OCI-M2 (cell line): ENCODE results near the gene P3H2.
"Not testable (repeated sequence)": the region's sequence is repeated elsewhere in the genome, so short reads cannot be mapped to it uniquely, and the experiment has no call there.

Experiments used
- DNase-seq: peaks from one replicate; lab custom pipeline; 2025; ENCODE audit not compliant: unreplicated experiment; lab: John Stamatoyannopoulos, UW

P3H2 gene

DNA sequence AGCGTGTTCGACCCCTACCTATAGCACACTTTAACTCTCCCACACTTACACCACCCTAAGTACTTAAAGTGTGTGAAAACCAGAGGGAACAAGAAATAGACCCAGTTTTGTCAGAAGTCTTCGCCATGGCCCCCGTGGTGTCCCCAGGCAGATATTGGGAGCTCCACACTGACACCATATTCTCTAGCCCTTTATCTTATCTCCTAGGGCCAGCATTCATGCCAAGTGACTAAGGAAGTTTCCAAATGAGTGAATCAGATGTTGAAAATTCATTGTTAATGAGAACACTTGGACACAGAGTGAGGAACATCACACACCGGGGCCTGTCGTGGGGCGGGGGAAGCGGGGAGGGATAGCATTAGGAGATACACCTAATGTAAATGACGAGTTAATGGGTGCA is 31.8 kb downstream of the P3H2 start:
- DNase-seq: no peak

DNA sequence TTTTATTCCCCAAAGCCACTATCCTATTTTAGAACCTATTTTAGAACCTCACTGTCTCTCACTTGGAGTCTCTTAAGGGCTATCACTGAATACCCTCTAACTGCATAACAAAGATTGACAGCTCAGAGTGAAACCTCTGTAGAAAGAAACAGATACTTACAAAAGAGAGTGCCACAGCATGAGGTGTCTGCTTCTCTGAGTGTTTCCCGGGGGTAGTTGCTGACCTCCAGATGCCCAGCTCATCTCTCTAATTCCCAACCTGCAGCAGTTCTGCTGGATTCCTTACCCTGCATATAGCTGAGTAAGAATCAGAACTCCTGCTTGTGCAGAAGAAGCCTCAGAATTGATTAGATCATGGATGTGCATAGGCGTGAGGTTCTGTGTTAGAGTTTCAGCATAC is 34.5 kb downstream of the P3H2 start:
- DNase-seq: no peak

DNA sequence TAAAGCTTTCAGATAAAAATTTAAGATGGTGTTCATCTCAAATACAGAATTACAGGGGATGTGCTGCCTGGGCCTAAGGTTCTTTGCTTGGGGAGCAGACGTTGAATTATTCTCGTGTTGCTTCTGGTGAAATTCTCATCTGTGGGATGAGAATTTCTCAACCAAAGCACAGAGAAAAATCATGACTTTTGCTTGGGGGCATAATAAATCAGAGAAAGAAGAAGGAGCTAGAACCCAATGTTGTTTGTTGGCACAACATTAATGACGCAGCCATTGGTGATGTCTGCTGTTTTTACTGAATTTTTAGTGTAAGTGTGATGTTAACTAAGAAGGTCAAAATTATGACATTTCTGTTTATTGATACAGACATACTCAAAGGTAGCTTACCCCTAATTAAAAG is 35.7 kb downstream of the P3H2 start:
- DNase-seq: no peak

DNA sequence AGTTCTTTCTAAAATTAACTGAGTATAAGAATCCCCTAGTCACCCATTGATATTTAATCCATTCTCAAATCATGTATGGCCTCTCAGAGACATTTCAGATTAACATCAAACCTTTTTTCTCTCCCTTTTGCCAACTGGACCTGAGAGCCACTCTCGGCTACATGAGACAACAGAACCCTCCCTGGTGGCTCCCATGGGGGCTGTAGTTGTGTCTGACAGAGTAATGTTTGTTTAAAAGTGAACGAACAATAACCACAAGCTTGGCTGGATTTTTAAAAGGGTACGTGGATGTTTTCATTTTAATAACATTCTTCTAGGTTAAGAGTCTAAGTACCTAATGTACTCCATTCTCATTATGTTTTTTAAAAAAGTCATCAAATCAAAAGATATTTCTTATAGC is 37.1 kb downstream of the P3H2 start:
- no peak for DNase-seq

GRCh38 chr3:190081389-190081788 is 39.3 kb downstream of the P3H2 start:
- DNase-seq: no peak

- not testable (repeated sequence) for DNase-seq
These were observed 41.5 kb downstream of the P3H2 start for GRCh38 chr3:190079173-190079572.

DNA sequence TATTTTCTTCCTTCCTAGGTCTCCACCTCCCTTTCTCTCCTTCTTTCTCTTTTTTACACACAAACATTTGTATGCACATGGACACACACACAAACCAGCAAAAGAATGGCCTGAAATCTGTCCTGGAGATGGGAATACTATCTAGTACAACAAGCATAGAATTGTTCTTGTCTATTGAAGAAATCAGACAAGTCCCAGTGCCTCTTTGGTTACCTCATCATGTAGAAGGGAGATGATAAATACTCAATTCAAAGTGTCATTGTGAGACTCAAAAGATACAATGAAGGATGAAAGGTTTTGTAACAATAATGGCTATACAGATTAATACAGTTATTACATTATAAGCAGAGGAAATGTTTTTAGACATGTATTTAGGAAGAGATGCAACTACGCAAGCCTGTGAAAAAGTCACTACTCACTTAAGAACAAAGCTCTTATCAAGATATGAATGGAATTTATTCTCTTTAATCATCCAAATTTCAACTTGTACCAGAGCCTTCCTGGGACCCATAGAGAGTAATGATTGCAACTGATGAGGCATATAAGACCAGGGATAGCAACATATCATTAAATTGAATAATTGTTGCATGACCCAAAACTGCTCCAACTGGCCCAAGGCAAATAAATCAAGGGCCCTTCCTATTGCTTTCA is 43.2 kb downstream of the P3H2 start:
- no peak for DNase-seq

GRCh38 chr3:190076601-190077394 is 43.9 kb downstream of the P3H2 start:
- DNase-seq: no peak

DNA sequence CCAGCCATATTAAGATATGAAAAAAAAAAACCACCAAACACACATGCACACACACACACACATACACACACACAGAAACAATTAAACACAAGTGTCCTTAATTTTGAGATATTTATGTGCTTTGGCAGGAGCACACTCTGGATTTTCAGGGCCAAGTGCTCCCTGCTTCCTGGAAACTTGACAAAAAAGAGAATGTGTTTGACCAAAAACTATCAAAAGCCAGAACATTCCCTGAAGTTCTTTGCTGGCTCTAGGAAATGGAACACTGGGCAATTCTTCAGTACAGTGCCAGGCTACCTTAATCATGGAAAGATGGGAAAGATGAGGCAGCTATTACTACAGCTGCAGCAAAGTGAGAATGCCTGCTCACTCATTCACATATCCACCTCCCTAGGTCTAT is 44.6 kb downstream of the P3H2 start:
- DNase-seq: no peak

- no peak for DNase-seq
These were observed 45.9 kb downstream of the P3H2 start for GRCh38 chr3:190074817-190075216.

GRCh38 chr3:190073264-190074008 is 47.3 kb downstream of the P3H2 start:
- DNase-seq: peak; percentile 51

DNA sequence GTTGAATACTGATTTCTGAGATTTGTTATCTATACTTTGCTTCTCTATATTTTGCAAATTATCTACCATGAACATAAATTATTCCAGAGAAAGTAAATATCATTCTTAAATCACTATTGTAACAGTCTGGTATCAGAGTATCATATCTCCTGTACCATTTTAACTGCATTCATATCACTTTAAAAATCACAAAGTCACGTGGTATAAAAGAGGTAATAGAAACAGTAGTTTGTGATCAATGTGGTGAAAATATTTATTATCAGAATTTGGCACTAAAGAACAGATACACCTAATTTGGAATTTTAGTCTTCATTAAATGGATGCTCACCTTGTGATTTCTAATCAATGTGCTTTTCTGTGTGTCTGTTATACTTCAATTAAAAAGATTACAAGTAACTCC is 47.8 kb downstream of the P3H2 start:
- no peak for DNase-seq

- DNase-seq: not testable (repeated sequence)
These were observed 48.8 kb downstream of the P3H2 start for GRCh38 chr3:190071921-190072320.

- DNase-seq: no peak
These were observed 49.9 kb downstream of the P3H2 start for GRCh38 chr3:190070622-190071347.

- no peak for DNase-seq
These were observed 55.5 kb downstream of the P3H2 start for GRCh38 chr3:190065204-190065603.

GRCh38 chr3:190064659-190065058 is 56.0 kb downstream of the P3H2 start:
- no peak for DNase-seq

DNA sequence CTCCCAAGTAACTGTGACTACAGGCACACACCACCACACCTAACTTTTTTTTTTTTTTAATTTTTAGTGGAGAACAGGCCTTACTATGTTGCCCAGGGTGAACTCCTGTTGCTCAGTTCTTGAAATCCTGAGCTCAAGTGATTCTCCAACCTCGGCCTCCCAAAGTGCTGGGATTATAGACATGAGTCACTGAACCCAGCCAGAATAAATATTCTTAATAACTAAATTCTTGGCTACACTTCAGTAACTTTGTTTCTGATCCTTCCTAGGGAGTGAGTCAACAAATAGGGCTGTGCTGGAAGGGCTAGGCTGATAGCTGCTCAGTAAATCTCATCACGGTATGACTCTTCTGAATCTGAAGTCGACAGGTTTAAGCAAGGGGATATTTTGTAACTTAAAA is 56.6 kb downstream of the P3H2 start:
- DNase-seq: no peak

- no peak for DNase-seq
These were observed 57.2 kb downstream of the P3H2 start for GRCh38 chr3:190063490-190063889.

DNA sequence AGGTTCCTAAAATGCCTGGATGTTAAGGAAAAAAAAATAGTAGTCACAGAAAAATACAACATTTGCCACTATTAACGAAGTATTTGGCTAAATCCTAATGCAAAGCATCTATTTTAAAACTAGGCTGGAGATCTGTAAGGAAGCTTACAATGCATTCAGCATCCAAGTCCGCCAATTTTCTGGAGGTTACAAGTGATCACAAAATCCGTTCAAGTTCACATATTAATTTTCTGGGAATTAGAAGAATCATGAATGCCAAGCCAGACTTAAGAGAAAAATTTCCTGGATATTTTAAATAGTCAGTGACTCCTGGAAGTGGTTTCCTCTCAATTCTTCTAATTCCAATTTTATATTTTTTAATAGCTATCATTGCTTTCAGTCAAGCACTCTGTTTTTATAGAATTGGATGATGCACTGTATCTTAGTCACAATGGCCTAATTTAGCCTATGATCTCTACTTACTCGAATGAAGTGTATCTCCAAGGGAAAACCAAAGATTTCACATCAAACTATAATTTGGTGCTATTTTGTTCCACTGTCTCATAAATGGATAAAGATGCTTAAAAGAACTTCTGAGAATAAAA is 60.4 kb downstream of the P3H2 start:
- no peak for DNase-seq

- DNase-seq: no peak
These were observed 61.5 kb downstream of the P3H2 start for GRCh38 chr3:190059242-190059590.
